Activated CD8-positive, alpha-beta memory T cell treated with anti-CD3 and anti-CD28 coated beads for 48 hours (primary cell): ENCODE measurements around the gene STX1B.

Source experiments
- DNase-seq, 3 experiments: peaks; one replicate each; pipeline ENCODE4 v3.0.0-alpha.2; 2020; ENCODE audit warnings: low read depth in 2 of 3, low spot score in 2 of 3

The STX1B gene

GRCh38 chr16:30996985-30997724, 13.3 kb downstream of the STX1B start:
- peak; percentile 63 to 82 (median 75) for DNase-seq

- no peak for DNase-seq
These were observed 14.0 kb downstream of the STX1B start for GRCh38 chr16:30996324-30996984.

GRCh38 chr16:30995927-30996323, 14.5 kb downstream of the STX1B start:
- no peak for DNase-seq

- no peak for DNase-seq
These were observed 17.3 kb downstream of the STX1B start for GRCh38 chr16:30992931-30993816.

- DNase-seq: no peak
These were observed 18.1 kb downstream of the STX1B start for GRCh38 chr16:30992276-30992780.

GRCh38 chr16:30991052-30991451, 19.4 kb downstream of the STX1B start:
- no peak for DNase-seq

- no peak for DNase-seq
These were observed 20.3 kb downstream of the STX1B start for GRCh38 chr16:30990105-30990504.

GRCh38 chr16:30989469-30990047, 20.9 kb downstream of the STX1B start:
- no peak for DNase-seq

GRCh38 chr16:30987581-30988190, 22.8 kb downstream of the STX1B start:
- no peak for DNase-seq

GRCh38 chr16:30986129-30986991, 24.1 kb downstream of the STX1B start:
- DNase-seq: no peak

- DNase-seq: no peak
These were observed 24.9 kb downstream of the STX1B start for GRCh38 chr16:30985401-30986128.

GRCh38 chr16:30984669-30985400, 25.6 kb downstream of the STX1B start, which contains the start of gene HSD3B7:
Gene HSD3B7, plus strand, starts transcription at chr16:30985207. Its CDS starts 452 bp downstream, at chr16:30985659.
- peak; percentile 49 to 96 (median 89) for DNase-seq

GRCh38 chr16:30983898-30984610, 26.4 kb downstream of the STX1B start:
- no peak for DNase-seq

- no peak for DNase-seq
These were observed 27.0 kb downstream of the STX1B start for GRCh38 chr16:30983289-30983889.

GRCh38 chr16:30982548-30983288, 27.7 kb downstream of the STX1B start:
- DNase-seq: no peak

GRCh38 chr16:30980959-30981358, 29.5 kb downstream of the STX1B start:
- DNase-seq: no peak

GRCh38 chr16:30980434-30980833, 30.0 kb downstream of the STX1B start:
- no peak for DNase-seq
